Measurements from ENCODE around the gene CEP192.
A peak's percentile ranks its signal among the peaks of the same experiment; 100 is the strongest.

Gene CEP192, protein sequence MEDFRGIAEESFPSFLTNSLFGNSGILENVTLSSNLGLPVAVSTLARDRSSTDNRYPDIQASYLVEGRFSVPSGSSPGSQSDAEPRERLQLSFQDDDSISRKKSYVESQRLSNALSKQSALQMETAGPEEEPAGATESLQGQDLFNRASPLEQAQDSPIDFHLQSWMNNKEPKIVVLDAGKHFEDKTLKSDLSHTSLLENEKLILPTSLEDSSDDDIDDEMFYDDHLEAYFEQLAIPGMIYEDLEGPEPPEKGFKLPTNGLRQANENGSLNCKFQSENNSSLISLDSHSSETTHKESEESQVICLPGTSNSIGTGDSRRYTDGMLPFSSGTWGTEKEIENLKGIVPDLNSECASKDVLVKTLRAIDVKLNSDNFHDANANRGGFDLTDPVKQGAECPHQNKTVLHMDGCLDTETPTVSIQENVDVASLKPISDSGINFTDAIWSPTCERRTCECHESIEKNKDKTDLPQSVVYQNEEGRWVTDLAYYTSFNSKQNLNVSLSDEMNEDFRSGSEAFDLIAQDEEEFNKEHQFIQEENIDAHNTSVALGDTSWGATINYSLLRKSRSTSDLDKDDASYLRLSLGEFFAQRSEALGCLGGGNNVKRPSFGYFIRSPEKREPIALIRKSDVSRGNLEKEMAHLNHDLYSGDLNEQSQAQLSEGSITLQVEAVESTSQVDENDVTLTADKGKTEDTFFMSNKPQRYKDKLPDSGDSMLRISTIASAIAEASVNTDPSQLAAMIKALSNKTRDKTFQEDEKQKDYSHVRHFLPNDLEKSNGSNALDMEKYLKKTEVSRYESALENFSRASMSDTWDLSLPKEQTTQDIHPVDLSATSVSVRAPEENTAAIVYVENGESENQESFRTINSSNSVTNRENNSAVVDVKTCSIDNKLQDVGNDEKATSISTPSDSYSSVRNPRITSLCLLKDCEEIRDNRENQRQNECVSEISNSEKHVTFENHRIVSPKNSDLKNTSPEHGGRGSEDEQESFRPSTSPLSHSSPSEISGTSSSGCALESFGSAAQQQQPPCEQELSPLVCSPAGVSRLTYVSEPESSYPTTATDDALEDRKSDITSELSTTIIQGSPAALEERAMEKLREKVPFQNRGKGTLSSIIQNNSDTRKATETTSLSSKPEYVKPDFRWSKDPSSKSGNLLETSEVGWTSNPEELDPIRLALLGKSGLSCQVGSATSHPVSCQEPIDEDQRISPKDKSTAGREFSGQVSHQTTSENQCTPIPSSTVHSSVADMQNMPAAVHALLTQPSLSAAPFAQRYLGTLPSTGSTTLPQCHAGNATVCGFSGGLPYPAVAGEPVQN (N-terminal part only)

DNA sequence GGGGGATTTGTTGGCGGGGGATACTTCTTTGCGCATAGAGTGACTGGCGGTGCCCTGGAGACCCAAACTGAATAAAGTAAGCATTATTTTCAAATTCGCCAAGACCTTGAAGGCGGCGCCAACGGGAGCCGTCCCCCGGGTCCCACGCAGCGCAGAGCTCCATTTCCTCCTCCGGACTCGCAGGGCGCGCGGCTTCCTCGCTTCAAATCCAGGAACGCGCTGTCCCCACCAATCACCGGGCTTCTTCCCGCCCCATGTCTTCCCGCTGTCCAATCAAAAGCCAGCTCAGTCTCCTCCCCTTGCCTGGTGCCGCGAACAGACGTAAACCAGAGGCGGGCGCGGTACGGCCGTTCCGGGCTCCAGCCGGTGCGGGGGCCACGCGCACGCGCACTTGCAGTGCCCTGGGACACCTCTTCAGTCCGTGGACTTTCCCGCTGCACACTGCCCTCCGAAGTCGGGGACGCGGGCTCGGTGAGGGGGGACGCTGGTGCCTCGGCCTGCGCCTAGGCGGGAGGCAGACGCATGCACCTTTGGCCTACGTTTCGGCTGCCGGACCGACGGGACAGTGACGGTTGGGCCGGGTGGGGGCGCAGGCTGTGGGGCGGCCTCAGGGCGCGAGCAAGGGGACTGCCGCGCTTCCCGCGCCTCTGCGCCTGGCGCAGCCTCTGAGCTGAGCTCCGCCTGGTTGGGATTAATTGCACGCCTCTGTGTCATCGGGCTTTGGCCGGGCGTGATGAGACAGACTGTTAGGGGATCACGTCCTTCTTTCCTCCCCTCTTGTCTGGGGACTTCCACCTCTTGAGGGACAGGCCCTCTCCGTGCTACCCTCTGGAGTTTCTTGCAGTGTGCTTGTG lies at the start of gene CEP192:
Gene CEP192, plus strand, starts transcription at position 396 of the 854 bp plus-strand sequence. CDS start 8,063 bp downstream, outside the sequence.
- TF ChIP-seq, protein P1, sequence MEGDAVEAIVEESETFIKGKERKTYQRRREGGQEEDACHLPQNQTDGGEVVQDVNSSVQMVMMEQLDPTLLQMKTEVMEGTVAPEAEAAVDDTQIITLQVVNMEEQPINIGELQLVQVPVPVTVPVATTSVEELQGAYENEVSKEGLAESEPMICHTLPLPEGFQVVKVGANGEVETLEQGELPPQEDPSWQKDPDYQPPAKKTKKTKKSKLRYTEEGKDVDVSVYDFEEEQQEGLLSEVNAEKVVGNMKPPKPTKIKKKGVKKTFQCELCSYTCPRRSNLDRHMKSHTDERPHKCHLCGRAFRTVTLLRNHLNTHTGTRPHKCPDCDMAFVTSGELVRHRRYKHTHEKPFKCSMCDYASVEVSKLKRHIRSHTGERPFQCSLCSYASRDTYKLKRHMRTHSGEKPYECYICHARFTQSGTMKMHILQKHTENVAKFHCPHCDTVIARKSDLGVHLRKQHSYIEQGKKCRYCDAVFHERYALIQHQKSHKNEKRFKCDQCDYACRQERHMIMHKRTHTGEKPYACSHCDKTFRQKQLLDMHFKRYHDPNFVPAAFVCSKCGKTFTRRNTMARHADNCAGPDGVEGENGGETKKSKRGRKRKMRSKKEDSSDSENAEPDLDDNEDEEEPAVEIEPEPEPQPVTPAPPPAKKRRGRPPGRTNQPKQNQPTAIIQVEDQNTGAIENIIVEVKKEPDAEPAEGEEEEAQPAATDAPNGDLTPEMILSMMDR (conservative IDR thresholded peaks at IDR 0.05; ENCODE audit: low read depth, low read length): no peak
- DNase-seq (ENCODE audit: low read depth): peak; percentile 99
- peak within 1 kb of the TSS; percentile 99 for H3K4me3 ChIP-seq (ENCODE audit: low read depth, low read length)

DNA sequence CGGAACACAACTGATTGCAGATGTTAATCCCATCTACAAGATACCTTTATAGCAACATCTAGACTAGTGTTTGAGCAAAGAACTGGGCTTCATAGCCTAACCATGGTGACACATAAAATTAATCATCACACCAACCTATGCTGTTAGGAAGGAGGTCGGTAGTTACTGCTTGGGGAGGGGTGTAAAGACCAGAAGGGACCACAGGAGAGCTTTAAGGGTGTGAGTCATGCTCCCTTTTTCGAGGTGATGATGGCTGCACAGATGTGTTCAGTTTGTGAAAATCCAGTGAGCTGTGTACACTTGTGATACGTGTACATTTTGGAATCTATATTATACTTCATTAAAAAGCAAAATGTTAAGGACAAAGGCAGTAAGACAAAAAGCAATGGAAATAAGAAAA lies 47.9 kb upstream of the CEP192 start:
- TF ChIP-seq, protein P1 (conservative IDR thresholded peaks at IDR 0.05; ENCODE audit: low read depth, low read length): no peak
- peak; percentile 30 for DNase-seq (ENCODE audit: low read depth)
- H3K4me3 ChIP-seq (ENCODE audit: low read depth, low read length): no peak overlapping the region

DNA sequence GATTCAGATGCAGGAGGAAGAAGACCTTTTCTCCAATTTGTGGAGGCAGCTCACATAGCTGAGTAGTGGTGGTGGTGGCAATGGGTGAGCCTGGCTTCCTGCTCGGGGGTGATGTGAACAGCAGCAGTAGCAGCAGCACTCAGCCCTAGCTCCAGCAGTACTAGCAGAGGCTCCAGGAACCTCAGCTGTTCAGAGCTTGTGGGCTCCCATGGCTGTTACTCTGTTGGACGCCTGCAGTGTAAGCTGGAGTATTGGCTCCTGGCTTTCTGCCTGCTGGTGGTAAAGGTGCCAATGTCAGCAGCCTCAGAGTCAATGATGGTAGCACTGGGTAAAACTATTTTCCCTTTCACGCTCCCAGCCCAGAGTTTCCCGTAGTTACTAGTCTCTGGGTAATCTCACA lies 46.5 kb upstream of the CEP192 start:
- TF ChIP-seq, protein P1 (conservative IDR thresholded peaks at IDR 0.05; ENCODE audit: low read depth, low read length): no peak
- no peak overlapping the region for H3K4me3 ChIP-seq (ENCODE audit: low read depth, low read length)
- DNase-seq (ENCODE audit: low read depth): peak; percentile 69

DNA sequence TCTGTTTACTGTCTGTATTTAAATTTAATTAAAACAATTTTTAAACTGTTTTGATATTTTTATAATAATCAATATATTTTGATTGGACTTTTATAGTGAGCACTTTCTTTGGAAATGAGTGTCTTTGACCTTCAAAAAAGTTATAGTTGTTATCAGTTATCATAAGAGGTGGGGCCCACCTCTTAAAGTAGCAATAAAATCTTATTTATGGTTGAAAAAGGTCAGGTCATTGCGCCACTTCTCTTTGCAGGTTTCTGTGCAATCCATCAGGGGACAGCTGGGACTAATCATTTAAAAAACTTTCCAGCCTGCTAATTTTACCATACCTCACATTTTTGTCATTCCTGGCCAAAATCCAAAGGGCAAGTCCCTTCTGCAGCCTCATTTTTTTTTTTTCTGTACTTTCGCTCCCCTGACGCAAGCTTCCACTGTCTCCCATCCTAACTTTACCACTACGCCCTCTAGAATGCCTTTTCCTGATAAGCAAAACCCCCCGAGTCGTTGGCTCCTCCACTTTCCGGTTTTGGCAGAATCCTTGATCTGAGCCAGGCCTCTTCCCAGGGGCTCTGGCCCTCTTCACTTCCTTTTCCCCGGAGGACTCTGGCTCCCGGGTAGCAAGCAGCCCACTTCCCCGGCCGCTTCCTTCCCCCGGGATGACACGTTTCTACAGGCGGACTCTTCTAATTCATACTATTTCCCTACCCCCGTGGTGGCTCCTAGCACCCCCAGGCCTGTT lies 44.4 kb upstream of the CEP192 start:
- peak; percentile 94 for DNase-seq (ENCODE audit: low read depth)
- TF ChIP-seq, protein P1 (conservative IDR thresholded peaks at IDR 0.05; ENCODE audit: low read depth, low read length): peak; percentile 28
- H3K4me3 ChIP-seq (ENCODE audit: low read depth, low read length): peak overlapping the region; percentile 85

DNA sequence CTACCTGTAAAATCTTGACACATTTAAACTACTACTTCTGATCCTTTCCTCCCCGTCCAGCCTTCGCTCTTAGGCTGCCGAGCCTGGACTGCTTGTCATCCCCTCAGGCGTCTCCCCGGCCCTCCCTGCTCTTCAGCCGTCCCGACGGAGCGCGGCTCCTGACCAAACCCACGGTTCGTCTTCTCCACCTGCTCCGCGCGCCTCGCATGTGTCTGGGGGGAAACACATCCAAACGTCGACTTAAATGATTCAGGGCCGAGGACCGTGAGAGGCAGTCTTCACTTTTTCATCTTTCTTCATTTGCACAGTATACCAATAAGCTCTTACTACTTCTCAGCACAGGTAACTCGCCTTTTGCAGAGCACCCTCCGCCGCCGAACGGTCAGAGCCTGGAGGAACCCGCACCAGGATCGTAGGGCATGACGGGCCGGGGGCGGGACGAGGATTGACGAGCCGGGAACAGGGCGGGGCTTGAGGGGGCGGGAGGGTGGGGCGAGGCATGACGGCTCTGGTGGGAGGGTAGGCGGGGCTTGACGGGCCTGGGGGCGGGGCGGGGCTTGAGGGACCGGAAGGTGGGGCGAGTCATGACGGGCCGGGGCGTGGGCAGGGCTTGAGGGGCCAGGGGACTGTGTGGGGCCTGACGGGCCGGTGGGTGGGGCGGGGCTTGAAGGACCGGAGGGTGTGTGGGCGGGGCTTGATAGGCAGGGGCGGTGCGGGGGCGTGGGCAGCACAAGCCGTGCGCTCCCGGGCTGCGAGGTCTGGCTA lies 43.7 kb upstream of the CEP192 start, which contains the start of gene SEH1L:
Gene SEH1L, plus strand, starts transcription at position 727 of the 765 bp plus-strand sequence. CDS start 111 bp downstream, outside the sequence.
- peak within 1 kb of the TSS; percentile 85 for H3K4me3 ChIP-seq (ENCODE audit: low read depth, low read length)
- peak; percentile 100 for DNase-seq (ENCODE audit: low read depth)
- TF ChIP-seq, protein P1 (conservative IDR thresholded peaks at IDR 0.05; ENCODE audit: low read depth, low read length): no peak

All from choroid plexus epithelial cell (primary cell).